CD14-positive monocyte (primary cell): ENCODE data around the gene GYPB. TPM values are rescaled to one million over a fixed set of nuclear protein-coding genes. Genes with fewer than 3 reads are reported as not detected.
"Not testable (repeated sequence)": the region's sequence is repeated elsewhere in the genome, so short reads cannot be mapped to it uniquely, and the experiment has no call there.

ENCODE experiments used
- DNase-seq, 3 donors: peaks; one replicate each; pipeline ENCODE4 v3.0.0-alpha.2; 2011 to 2022
- H2AFZ ChIP-seq: 2 replicates; pipeline ENCODE4 v1.6.0; 2012; ENCODE audit warnings: mild to moderate bottlenecking, low read depth, low read length, inconsistent platforms; ENCODE audit not compliant: insufficient read depth, poor library complexity, severe bottlenecking
- H3K27ac ChIP-seq, 2 donors: 1 replicate in 1 of 2; 2 replicates in 1 of 2; pipeline ENCODE4 v1.5.1; 2012 to 2013; ENCODE audit warnings: low read length in 2 of 2, control low read depth in 1 of 2, inconsistent platforms in 1 of 2, low read depth in 1 of 2, mild to moderate bottlenecking in 1 of 2
- H3K27me3 ChIP-seq, 2 donors: one replicate each; pipeline versions ENCODE4 v1.6.0 to v1.6.1; 2011 to 2013; ENCODE audit warnings: low read length in 2 of 2; ENCODE audit not compliant: control insufficient read depth in 2 of 2, insufficient read depth in 2 of 2
- H3K36me3 ChIP-seq, 2 donors: replicated peaks in 1 of 2; 1 replicate in 1 of 2; 2 replicates in 1 of 2; pipeline versions ENCODE4 v1.5.1 to v1.6.1; 2012 to 2013; ENCODE audit warnings: low read length in 2 of 2, control low read depth in 1 of 2, inconsistent platforms in 1 of 2, mild to moderate bottlenecking in 1 of 2; ENCODE audit not compliant: insufficient read depth in 2 of 2, control insufficient read depth in 1 of 2
- H3K4me1 ChIP-seq, 2 donors: 1 replicate in 1 of 2; 2 replicates in 1 of 2; pipeline versions ENCODE4 v1.5.1 to v1.6.1; 2012 to 2013; ENCODE audit warnings: low read length in 2 of 2, control low read depth in 1 of 2, inconsistent platforms in 1 of 2, mild to moderate bottlenecking in 1 of 2, moderate library complexity in 1 of 2; ENCODE audit not compliant: insufficient read depth in 2 of 2, control insufficient read depth in 1 of 2
- H3K4me2 ChIP-seq: replicated peaks from 2 replicates; pipeline ENCODE3; 2012; ENCODE audit warnings: low read length, moderate library complexity, mild to moderate bottlenecking; ENCODE audit not compliant: poor library complexity, severe bottlenecking; ENCODE audit errors: extremely low read depth
- H3K4me3 ChIP-seq, 3 experiments: fragments of 200-600 bp in 1 of 3; sonication (generic) in 1 of 3; replicated peaks in 1 of 3; 1 replicate in 2 of 3; 2 replicates in 1 of 3; pipeline ENCODE4 v1.5.1; 2011 to 2013; ENCODE audit warnings: low read length in 3 of 3, mild to moderate bottlenecking in 3 of 3, control low read depth in 2 of 3, low read depth in 2 of 3, inconsistent platforms in 1 of 3, moderate library complexity in 1 of 3
- H3K79me2 ChIP-seq: 2 replicates; pipeline ENCODE4 v1.6.0; 2012; ENCODE audit warnings: mild to moderate bottlenecking, control low read depth, inconsistent platforms, low read length, moderate library complexity; ENCODE audit not compliant: insufficient read depth
- H3K9ac ChIP-seq: 2 replicates; pipeline ENCODE4 v1.6.0; 2017; ENCODE audit warnings: low read length, mild to moderate bottlenecking; ENCODE audit not compliant: insufficient read depth, poor library complexity, severe bottlenecking
- H3K9me3 ChIP-seq, 2 donors: replicated peaks in 1 of 2; 1 replicate in 1 of 2; 2 replicates in 1 of 2; pipeline versions ENCODE4 v1.5.1 to v1.6.1; 2012 to 2013; ENCODE audit warnings: low read length in 2 of 2, control low read depth in 1 of 2; ENCODE audit not compliant: control insufficient read depth in 1 of 2, insufficient read depth in 1 of 2
- H4K20me1 ChIP-seq: 2 replicates; pipeline ENCODE4 v1.6.0; 2012; ENCODE audit warnings: mild to moderate bottlenecking, low read length, control low read depth, moderate library complexity; ENCODE audit not compliant: insufficient read depth
- H3K27ac Mint-ChIP-seq, 7 donors: one replicate each; pipeline ENCODE4 v1.8.0; 2020; ENCODE audit warnings: mild to moderate bottlenecking in 7 of 7, mixed read lengths in 7 of 7, moderate library complexity in 6 of 7, inconsistent platforms in 2 of 7
- H3K27me3 Mint-ChIP-seq, 3 donors: one replicate each; pipeline ENCODE4 v1.8.0; 2021 to 2022; ENCODE audit warnings: low read depth in 3 of 3, mild to moderate bottlenecking in 3 of 3, mixed read lengths in 3 of 3, moderate library complexity in 3 of 3, inconsistent platforms in 1 of 3
- H3K36me3 Mint-ChIP-seq, 2 donors: one replicate each; pipeline ENCODE4 v1.8.0; 2020; ENCODE audit warnings: mixed read lengths in 2 of 2, inconsistent platforms in 1 of 2, mild to moderate bottlenecking in 1 of 2
- H3K4me1 Mint-ChIP-seq: one replicate; pipeline ENCODE4 v1.8.0; 2020; ENCODE audit warnings: mild to moderate bottlenecking, mixed read lengths
- H3K4me3 Mint-ChIP-seq, 2 donors: one replicate each; pipeline ENCODE4 v1.8.0; 2020; ENCODE audit warnings: mild to moderate bottlenecking in 2 of 2, mixed read lengths in 2 of 2, moderate library complexity in 1 of 2
- H3K9me3 Mint-ChIP-seq, 7 donors: one replicate each; pipeline ENCODE4 v1.8.0; 2020 to 2022; ENCODE audit warnings: mixed read lengths in 7 of 7, mild to moderate bottlenecking in 6 of 7, moderate library complexity in 6 of 7, inconsistent platforms in 2 of 7
- WGBS: methylation state at CpG from one replicate; pipeline ENCODE4 v1.1.5; 2013; ENCODE audit warnings: missing lambda C conversion rate; ENCODE audit not compliant: insufficient coverage; 5-methylcytosine and 5-hydroxymethylcytosine counted together
- intact Hi-C, 2 donors: fragments of 100-400 bp; cut with micrococcal nuclease; formaldehyde crosslinking; loops; one replicate each; pipeline versions ENCODE4 v1.15.0 to v1.15.1; 2023
- polyA plus RNA-seq, 3 donors: library from polyadenylated mRNA; depleted of rRNA in 1 of 3; unstranded in 2 of 3; stranded (reverse) in 1 of 3; fragments of 300-500 nt in 2 of 3; fragments of >200 nt in 1 of 3; fragmentation: Illumina TruSeq in 2 of 3; gene quantifications; 1 replicate in 2 of 3; 2 replicates in 1 of 3; pipeline ENCODE4 v1.2.3, GENCODE V29; 2012 to 2021

The GYPB gene
- polyA plus RNA-seq, 3 donors, result not detected

DNA sequence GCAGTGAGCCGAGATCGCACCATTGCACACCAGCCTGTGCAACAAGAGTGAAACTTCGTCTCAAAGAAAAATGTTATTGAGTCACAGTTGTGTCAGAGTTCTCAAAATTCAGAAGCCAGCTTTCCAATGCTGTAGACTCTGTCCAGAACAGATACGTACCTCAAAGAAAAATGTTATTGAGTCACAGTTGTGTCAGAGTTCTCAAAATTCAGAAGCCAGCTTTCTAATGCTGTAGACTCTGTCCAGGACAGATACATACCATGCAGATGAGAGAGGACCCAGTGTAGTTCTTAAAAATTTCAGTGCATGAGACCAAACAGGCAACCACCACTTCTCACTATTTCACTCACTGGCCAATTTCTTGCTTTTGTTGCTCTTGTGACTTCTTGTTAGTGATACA is 68.2 kb downstream of the GYPB start:
- H2AFZ ChIP-seq, H3K4me1 Mint-ChIP-seq, H3K27me3 ChIP-seq, H3K4me3 Mint-ChIP-seq, H3K27ac Mint-ChIP-seq, H3K4me3 ChIP-seq, intact Hi-C loops, H3K79me2 ChIP-seq, H4K20me1 ChIP-seq, H3K36me3 Mint-ChIP-seq, H3K4me1 ChIP-seq, H3K4me2 ChIP-seq, H3K27ac ChIP-seq, DNase-seq, H3K27me3 Mint-ChIP-seq, H3K36me3 ChIP-seq, H3K9ac ChIP-seq: not testable (repeated sequence)
- peaks cover 8 to 12% of the 10 kb centered on the region in 2 donors for H3K9me3 ChIP-seq
- peaks cover 8 to 27% (median 19%) of the 10 kb centered on the region in 7 donors for H3K9me3 Mint-ChIP-seq
- 100% methylated on average over 1 of the region's 4 CpGs for WGBS

DNA sequence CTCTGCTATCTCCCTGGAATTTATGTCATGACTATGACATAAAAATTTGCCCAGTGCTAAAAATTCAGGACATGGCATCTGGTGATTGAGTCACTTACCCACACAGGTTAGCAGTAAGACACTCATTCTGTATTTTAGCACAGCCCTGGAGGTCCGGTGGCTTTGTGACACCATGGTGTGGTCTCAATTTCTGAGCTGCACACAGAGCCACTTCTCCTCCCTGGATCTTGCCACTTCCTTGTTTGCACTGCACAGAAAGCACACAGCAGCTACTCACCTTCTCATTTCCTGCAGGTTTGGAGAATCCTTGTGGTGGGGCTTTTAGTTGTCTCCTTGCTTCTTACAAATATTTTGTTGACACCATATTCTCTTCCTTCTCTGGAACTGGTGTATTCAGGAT is 69.0 kb downstream of the GYPB start:
- H3K4me1 Mint-ChIP-seq, H4K20me1 ChIP-seq, H3K27me3 Mint-ChIP-seq, H2AFZ ChIP-seq, H3K79me2 ChIP-seq, DNase-seq, H3K27me3 ChIP-seq, H3K9ac ChIP-seq, H3K4me2 ChIP-seq, intact Hi-C loops, H3K36me3 ChIP-seq, H3K27ac Mint-ChIP-seq, H3K4me3 ChIP-seq, H3K4me3 Mint-ChIP-seq, H3K4me1 ChIP-seq, H3K27ac ChIP-seq, H3K36me3 Mint-ChIP-seq: not testable (repeated sequence)
- peaks cover 8 to 27% (median 19%) of the 10 kb centered on the region in 7 donors for H3K9me3 Mint-ChIP-seq
- 0% methylated on average over 1 of the region's 1 CpG for WGBS
- H3K9me3 ChIP-seq, result peaks cover 8 to 12% of the 10 kb centered on the region in 2 donors

DNA sequence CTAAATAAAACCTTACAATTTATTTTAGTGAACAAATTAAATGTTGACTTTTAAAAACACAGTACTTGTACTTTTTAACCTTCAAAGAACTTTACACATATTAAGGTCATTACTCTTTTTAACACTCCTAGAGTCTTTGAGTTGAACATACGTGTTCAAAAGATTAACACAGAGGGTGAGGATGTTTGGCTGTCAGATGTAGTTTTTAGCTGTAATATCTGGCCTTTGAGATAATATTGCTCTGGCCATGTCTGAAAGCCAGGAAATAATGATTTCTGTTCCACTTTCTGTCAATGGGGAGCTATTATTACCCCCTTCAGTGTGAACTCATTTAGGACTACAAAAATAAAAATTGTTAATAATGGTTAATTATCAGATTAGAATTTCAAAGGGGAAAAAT is 71.7 kb downstream of the GYPB start:
- H3K27me3 ChIP-seq, H3K27ac Mint-ChIP-seq, H3K9me3 ChIP-seq, H3K4me3 ChIP-seq, H2AFZ ChIP-seq, H3K4me3 Mint-ChIP-seq, H3K36me3 ChIP-seq, H3K9ac ChIP-seq, intact Hi-C loops, H3K79me2 ChIP-seq, H3K36me3 Mint-ChIP-seq, H3K4me1 Mint-ChIP-seq, H3K4me1 ChIP-seq, H3K27ac ChIP-seq, H3K27me3 Mint-ChIP-seq, H4K20me1 ChIP-seq, DNase-seq, H3K4me2 ChIP-seq: not testable (repeated sequence)
- WGBS, result no CpG with 5 or more reads among the region's 1 CpG
- peaks cover 8 to 21% (median 15%) of the 10 kb centered on the region in 7 donors for H3K9me3 Mint-ChIP-seq

Other genes starting within 250 kb of the GYPB start
- gene GYPE, start 113.8 kb downstream of the GYPB start, polyA plus RNA-seq, result under 1 TPM in 2 of 3 donors, not detected in 1; 0.34 to 0.49 TPM
- gene GYPA, start 121.3 kb upstream of the GYPB start, polyA plus RNA-seq, result not detected